ENCODE results near the gene TMEM126A.
"Not testable (repeated sequence)": the region's sequence is repeated elsewhere in the genome, so short reads cannot be mapped to it uniquely, and the experiment has no call there.

DNA sequence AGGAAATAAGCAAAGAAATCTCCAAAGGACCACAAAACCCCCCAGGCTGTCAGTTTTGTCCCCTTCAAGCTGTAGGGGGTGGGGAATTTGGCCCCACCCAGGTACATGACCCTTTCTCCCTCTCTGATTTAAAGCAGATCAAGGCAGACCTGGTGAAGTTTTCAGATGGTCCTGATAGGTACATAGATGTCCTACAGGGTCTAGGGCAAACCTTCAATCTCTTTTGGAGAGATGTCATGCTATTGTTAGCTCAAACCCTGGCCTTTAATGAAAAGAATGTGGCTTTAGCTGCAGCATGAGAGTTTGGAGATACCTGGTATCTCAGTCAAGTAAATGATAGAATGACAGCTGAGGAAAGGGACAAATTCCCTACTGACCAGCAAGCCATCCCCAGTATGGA, 39.1 kb upstream of the TMEM126A start:
- TF ChIP-seq ARNTL (CRISPR knock-in tag; IDR thresholded peaks at IDR 0.05; ENCODE audit: borderline replicate concordance, low read depth); ZNF8 (CRISPR knock-in tag; IDR thresholded peaks at IDR 0.05); ZFP30 (CRISPR knock-in tag; IDR thresholded peaks at IDR 0.05); PPARA (CRISPR knock-in tag; IDR thresholded peaks at IDR 0.05; ENCODE audit: borderline replicate concordance): not testable (repeated sequence)
- TF ChIP-seq, protein P1, sequence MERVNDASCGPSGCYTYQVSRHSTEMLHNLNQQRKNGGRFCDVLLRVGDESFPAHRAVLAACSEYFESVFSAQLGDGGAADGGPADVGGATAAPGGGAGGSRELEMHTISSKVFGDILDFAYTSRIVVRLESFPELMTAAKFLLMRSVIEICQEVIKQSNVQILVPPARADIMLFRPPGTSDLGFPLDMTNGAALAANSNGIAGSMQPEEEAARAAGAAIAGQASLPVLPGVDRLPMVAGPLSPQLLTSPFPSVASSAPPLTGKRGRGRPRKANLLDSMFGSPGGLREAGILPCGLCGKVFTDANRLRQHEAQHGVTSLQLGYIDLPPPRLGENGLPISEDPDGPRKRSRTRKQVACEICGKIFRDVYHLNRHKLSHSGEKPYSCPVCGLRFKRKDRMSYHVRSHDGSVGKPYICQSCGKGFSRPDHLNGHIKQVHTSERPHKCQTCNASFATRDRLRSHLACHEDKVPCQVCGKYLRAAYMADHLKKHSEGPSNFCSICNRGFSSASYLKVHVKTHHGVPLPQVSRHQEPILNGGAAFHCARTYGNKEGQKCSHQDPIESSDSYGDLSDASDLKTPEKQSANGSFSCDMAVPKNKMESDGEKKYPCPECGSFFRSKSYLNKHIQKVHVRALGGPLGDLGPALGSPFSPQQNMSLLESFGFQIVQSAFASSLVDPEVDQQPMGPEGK (CRISPR knock-in tag; IDR thresholded peaks at IDR 0.05; ENCODE audit: borderline replicate concordance): not testable (repeated sequence)
- TF ChIP-seq, protein P2, sequence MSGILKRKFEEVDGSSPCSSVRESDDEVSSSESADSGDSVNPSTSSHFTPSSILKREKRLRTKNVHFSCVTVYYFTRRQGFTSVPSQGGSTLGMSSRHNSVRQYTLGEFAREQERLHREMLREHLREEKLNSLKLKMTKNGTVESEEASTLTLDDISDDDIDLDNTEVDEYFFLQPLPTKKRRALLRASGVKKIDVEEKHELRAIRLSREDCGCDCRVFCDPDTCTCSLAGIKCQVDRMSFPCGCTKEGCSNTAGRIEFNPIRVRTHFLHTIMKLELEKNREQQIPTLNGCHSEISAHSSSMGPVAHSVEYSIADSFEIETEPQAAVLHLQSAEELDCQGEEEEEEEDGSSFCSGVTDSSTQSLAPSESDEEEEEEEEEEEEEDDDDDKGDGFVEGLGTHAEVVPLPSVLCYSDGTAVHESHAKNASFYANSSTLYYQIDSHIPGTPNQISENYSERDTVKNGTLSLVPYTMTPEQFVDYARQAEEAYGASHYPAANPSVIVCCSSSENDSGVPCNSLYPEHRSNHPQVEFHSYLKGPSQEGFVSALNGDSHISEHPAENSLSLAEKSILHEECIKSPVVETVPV (CRISPR knock-in tag; IDR thresholded peaks at IDR 0.05): not testable (repeated sequence)
